Uterus (tissue), 4 donors: ENCODE results near the gene TMEM140. TPM values are rescaled to one million over a fixed set of nuclear protein-coding genes. Genes with fewer than 3 reads are reported as not detected.
"Not testable (repeated sequence)": the region's sequence is repeated elsewhere in the genome, so short reads cannot be mapped to it uniquely, and the experiment has no call there.

Experiments used
- DNase-seq, 2 donors: peaks; one replicate each; pipeline ENCODE4 v3.0.0-alpha.2; 2019 to 2020
- H3K27ac ChIP-seq, 2 donors: fragments of 200-600 bp; sonication (generic); 1 replicate in 1 of 2; 2 replicates in 1 of 2; pipeline ENCODE4 v1.5.1; 2016 to 2018
- H3K27me3 ChIP-seq, 2 donors: fragments of 200-600 bp; sonication (generic); one replicate each; pipeline ENCODE4 v1.5.1; 2018 to 2019; ENCODE audit warnings: control low read depth in 1 of 2
- H3K36me3 ChIP-seq, 2 donors: fragments of 200-600 bp; sonication (generic); one replicate each; pipeline ENCODE4 v1.5.1; 2019; ENCODE audit warnings: control low read depth in 1 of 2
- H3K4me1 ChIP-seq, 2 donors: fragments of 200-600 bp; sonication (generic); one replicate each; pipeline ENCODE4 v1.5.1; 2018 to 2019; ENCODE audit warnings: control low read depth in 1 of 2
- H3K4me3 ChIP-seq, 2 donors: fragments of 200-600 bp; sonication (generic); 1 replicate in 1 of 2; 2 replicates in 1 of 2; pipeline ENCODE4 v1.5.1; 2018 to 2019; ENCODE audit warnings: mild to moderate bottlenecking in 1 of 2
- H3K9me3 ChIP-seq, 2 donors: fragments of 200-600 bp; sonication (generic); one replicate each; pipeline ENCODE4 v1.5.1; 2019; ENCODE audit warnings: control low read depth in 1 of 2
- CTCF ChIP-seq, 4 experiments: fragments of 200-600 bp in 2 of 4; fragments of 450-650 bp in 2 of 4; sonication (generic) in 2 of 4; IDR thresholded peaks; one replicate each; pipeline ENCODE4 v1.5.1; 2016 to 2019; ENCODE audit warnings: antibody characterized with exemption in 4 of 4, mild to moderate bottlenecking in 2 of 4, moderate library complexity in 1 of 4
- POLR2A ChIP-seq, 2 donors: fragments of 450-650 bp; IDR thresholded peaks; one replicate each; pipeline ENCODE4 v1.6.1; 2016; ENCODE audit warnings: antibody characterized with exemption in 2 of 2, mild to moderate bottlenecking in 1 of 2, moderate library complexity in 1 of 2
- intact Hi-C: fragments of 100-400 bp; cut with DNase I; formaldehyde crosslinking; loops from one replicate; pipeline ENCODE4 v1.15.1; 2023; ENCODE audit warnings: low total_unique reads
- total RNA-seq, 4 donors: library from RNA; depleted of rRNA in 3 of 4; stranded (reverse); fragments of >200 nt in 3 of 4; gene quantifications; one replicate each; pipeline versions ENCODE4 v1.1.0 to v1.2.4, GENCODE V29; 2014 to 2023
- donor health status: DM: yes; HTN: yes; CAD: no.

The TMEM140 gene
- total RNA-seq, 4 donors from 2014 or later = 5.9 to 30.0 (median 17.9) TPM

DNA sequence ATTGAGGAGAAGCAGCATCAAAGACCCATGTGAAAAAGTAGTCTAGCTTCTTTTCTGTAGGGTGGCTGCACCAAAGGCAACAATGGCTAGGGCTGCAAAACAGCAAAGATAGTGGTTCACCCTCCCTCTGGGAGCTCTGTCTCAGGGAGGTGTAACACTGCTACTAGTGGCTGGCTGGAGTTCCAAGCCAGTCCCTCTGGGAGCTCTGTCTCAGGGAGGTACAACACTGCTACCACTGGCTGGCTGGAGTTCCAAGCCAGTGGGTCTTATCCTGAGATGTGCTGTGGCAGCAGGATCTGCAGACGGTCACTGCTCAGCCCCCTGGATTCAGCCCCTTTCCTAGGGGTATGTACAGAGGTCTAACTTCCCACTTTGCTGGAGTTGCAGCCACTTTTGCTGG lies 37.9 kb upstream of the TMEM140 start:
- intact Hi-C loops = no loop called here
- TF ChIP-seq POLR2A (IDR thresholded peaks at IDR 0.05) = no peak
- TF ChIP-seq CTCF (IDR thresholded peaks at IDR 0.05) = no peak
- no peak for DNase-seq
- Histone ChIP-seq H3K36me3 (no peaks in the 10 kb centered on the region), H3K27ac (no peak overlapping the region), H3K4me3 (no peak overlapping the region), H3K27me3 (no peaks in the 10 kb centered on the region), H3K9me3 (no peaks in the 10 kb centered on the region), H3K4me1 (no peaks in the 10 kb centered on the region)

DNA sequence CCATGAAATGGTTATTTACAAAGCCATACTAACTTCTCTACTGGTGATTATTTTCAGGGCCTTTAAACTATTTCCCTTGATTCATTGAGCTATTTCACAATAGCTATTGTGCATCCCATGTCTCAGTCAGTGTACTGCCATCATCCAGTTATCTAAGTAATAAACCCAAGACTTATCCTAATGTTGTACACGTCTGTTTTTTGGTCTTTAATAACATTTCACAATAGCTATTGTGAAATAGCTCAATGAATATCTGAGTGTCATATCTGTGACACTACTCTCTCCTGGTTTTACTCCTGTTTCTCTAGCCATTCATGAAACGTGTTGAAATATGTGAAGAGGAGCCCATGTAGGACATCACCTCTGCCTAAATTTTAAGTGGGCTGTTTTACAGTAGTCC lies 36.5 kb upstream of the TMEM140 start:
- Histone ChIP-seq H3K4me3 (no peak overlapping the region), H3K36me3 (no peaks in the 10 kb centered on the region), H3K27ac (no peak overlapping the region), H3K9me3 (no peaks in the 10 kb centered on the region), H3K4me1 (no peaks in the 10 kb centered on the region), H3K27me3 (no peaks in the 10 kb centered on the region)
- TF ChIP-seq CTCF (IDR thresholded peaks at IDR 0.05) (no peak), POLR2A (IDR thresholded peaks at IDR 0.05) (no peak)
- no peak for DNase-seq
- intact Hi-C loops = no loop called here

GRCh38 chr7:135114622-135115021 lies 33.2 kb upstream of the TMEM140 start:
- no peak overlapping the region for H3K27ac ChIP-seq
- intact Hi-C loops = no loop called here
- no peak for DNase-seq
- no peaks in the 10 kb centered on the region for H3K36me3 ChIP-seq
- no peak for TF ChIP-seq CTCF (IDR thresholded peaks at IDR 0.05)
- no peak for TF ChIP-seq POLR2A (IDR thresholded peaks at IDR 0.05)
- no peaks in the 10 kb centered on the region for H3K27me3 ChIP-seq
- H3K4me1 ChIP-seq = no peaks in the 10 kb centered on the region
- no peak overlapping the region for H3K4me3 ChIP-seq
- H3K9me3 ChIP-seq = no peaks in the 10 kb centered on the region

- intact Hi-C loops = no loop called here
- no peaks in the 10 kb centered on the region for H3K9me3 ChIP-seq
- H3K36me3 ChIP-seq = no peaks in the 10 kb centered on the region
- no peaks in the 10 kb centered on the region for H3K4me1 ChIP-seq
- no peak overlapping the region for H3K27ac ChIP-seq
- no peak for TF ChIP-seq CTCF (IDR thresholded peaks at IDR 0.05)
- TF ChIP-seq POLR2A (IDR thresholded peaks at IDR 0.05) = no peak
- H3K27me3 ChIP-seq = no peaks in the 10 kb centered on the region
- H3K4me3 ChIP-seq = no peak overlapping the region
- DNase-seq = no peak
These were observed 30.8 kb upstream of the TMEM140 start for GRCh38 chr7:135117096-135117495.

DNA sequence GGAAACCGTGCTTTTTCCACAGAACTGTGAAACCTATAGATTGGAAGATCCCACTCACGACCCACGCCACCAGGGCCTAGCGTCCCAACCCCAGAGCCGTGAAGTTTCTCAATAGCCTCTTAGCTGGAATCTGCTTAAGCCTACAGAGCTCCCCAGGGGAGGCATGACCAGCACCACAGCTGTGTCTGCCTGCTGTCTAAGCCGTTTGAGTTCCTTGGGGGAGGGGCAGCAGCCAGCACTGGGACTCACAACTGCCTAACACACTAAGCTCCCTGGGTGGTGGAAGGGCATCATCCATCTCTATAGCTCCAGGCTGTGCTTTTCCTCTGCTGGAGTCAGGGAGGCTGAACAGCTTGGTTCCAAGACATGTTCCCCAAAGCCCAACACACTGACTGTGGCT lies 26.0 kb upstream of the TMEM140 start:
- no peak overlapping the region for H3K27ac ChIP-seq
- intact Hi-C loops = no loop called here
- TF ChIP-seq CTCF (IDR thresholded peaks at IDR 0.05) (no peak), POLR2A (IDR thresholded peaks at IDR 0.05) (no peak)

DNA sequence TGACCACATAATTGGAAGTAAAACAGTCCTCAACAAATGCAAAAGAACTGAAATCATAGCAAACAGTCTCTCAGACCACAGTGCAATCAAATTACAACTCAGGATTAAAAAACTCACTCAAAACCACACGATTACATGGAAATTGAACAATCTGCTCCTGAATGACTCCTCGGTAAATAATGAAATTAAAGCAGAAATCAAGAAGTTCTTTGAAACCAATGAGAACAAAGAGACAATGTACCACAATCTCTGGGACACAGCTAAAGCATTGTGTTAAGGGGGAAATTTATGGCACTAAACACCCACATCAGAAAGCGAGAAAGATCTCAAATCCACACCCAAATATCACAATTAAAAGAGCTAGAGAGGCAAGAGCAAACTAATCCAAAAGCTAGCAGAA lies 23.2 kb upstream of the TMEM140 start:
- H3K4me3 ChIP-seq, H3K4me1 ChIP-seq, H3K27ac ChIP-seq, H3K9me3 ChIP-seq, DNase-seq, intact Hi-C loops, H3K36me3 ChIP-seq, H3K27me3 ChIP-seq: not testable (repeated sequence)

More for the DNA sequence above, 26.0 kb upstream of the TMEM140 start:
- no peak overlapping the region for H3K4me3 ChIP-seq
- no peaks in the 10 kb centered on the region for H3K4me1 ChIP-seq
- no peaks in the 10 kb centered on the region for H3K9me3 ChIP-seq
- DNase-seq = no peak
- no peaks in the 10 kb centered on the region for H3K36me3 ChIP-seq
- H3K27me3 ChIP-seq = no peaks in the 10 kb centered on the region
